ENCODE data around the gene SMPDL3A. TPM values are rescaled to one million over a fixed set of nuclear protein-coding genes. Genes with fewer than 3 reads are reported as not detected.

The SMPDL3A gene
- total RNA-seq, 1 donor from 2014 or later = 4.4 TPM

- intact Hi-C loops (cut with micrococcal nuclease) = no loop called here
- no peak for DNase-seq
- no peak for ATAC-seq
Measured at GRCh38 chr6:122770835-122771601, 18.0 kb upstream of the SMPDL3A start.

- DNase-seq = no peak
- intact Hi-C loops (cut with micrococcal nuclease) = no loop called here
- ATAC-seq = no peak
Measured at GRCh38 chr6:122772724-122773415, 16.2 kb upstream of the SMPDL3A start.

GRCh38 chr6:122775975-122776374 lies 13.1 kb upstream of the SMPDL3A start:
- intact Hi-C loops (cut with micrococcal nuclease) = no loop called here
- DNase-seq = no peak
- ATAC-seq = no peak

GRCh38 chr6:122778302-122778701 lies 10.8 kb upstream of the SMPDL3A start:
- intact Hi-C loops (cut with micrococcal nuclease) = no loop called here
- no peak for DNase-seq
- no peak for ATAC-seq

GRCh38 chr6:122778985-122779661 lies 9.9 kb upstream of the SMPDL3A start:
- ATAC-seq (no peak), DNase-seq (no peak)
- intact Hi-C loops (cut with micrococcal nuclease) = no loop called here

GRCh38 chr6:122779667-122780066 lies 9.4 kb upstream of the SMPDL3A start, which contains the start of gene FABP7:
FABP7 (plus strand) TSS chr6:122779716; CDS start chr6:122779795, 79 bp downstream.
- no peak for ATAC-seq
- intact Hi-C loops (cut with micrococcal nuclease) = no loop called here
- DNase-seq = no peak

- intact Hi-C loops (cut with micrococcal nuclease) = no loop called here
- DNase-seq = no peak
- no peak for ATAC-seq
Measured at GRCh38 chr6:122780114-122780513, 8.9 kb upstream of the SMPDL3A start.

- intact Hi-C loops (cut with micrococcal nuclease) = no loop called here
- ATAC-seq = no peak
- DNase-seq = no peak
Measured at GRCh38 chr6:122781716-122782115, 7.3 kb upstream of the SMPDL3A start.

GRCh38 chr6:122783401-122783800 lies 5.7 kb upstream of the SMPDL3A start:
- DNase-seq (no peak), ATAC-seq (no peak)
- intact Hi-C loops (cut with micrococcal nuclease) = no loop called here

- ATAC-seq (no peak), DNase-seq (no peak)
- intact Hi-C loops (cut with micrococcal nuclease) = no loop called here
Measured at GRCh38 chr6:122785891-122786290, 3.2 kb upstream of the SMPDL3A start.

- DNase-seq (no peak), ATAC-seq (no peak)
- intact Hi-C loops (cut with micrococcal nuclease) = no loop called here
Measured at GRCh38 chr6:122787721-122788120, 1.3 kb upstream of the SMPDL3A start.

- no peak for ATAC-seq
- no peak for DNase-seq
- intact Hi-C loops (cut with micrococcal nuclease) = no loop called here
Measured at GRCh38 chr6:122788208-122788607, 850 bp upstream of the SMPDL3A start.

GRCh38 chr6:122788663-122789181 lies 336 bp upstream of the SMPDL3A start:
- ATAC-seq (no peak), DNase-seq (no peak)
- intact Hi-C loops (cut with micrococcal nuclease) = no loop called here

GRCh38 chr6:122790028-122790422 lies 967 bp downstream of the SMPDL3A start:
- peak; percentile 34 for DNase-seq
- peak; percentile 44 for ATAC-seq
- intact Hi-C loops (cut with micrococcal nuclease) = no loop called here

- no peak for DNase-seq
- peak; percentile 47 for ATAC-seq
- intact Hi-C loops (cut with micrococcal nuclease) = no loop called here
Measured at GRCh38 chr6:122790423-122791309, 1.6 kb downstream of the SMPDL3A start.

- intact Hi-C loops (cut with micrococcal nuclease) = no loop called here
- DNase-seq (no peak), ATAC-seq (no peak)
Measured at GRCh38 chr6:122791310-122791679, 2.2 kb downstream of the SMPDL3A start.

GRCh38 chr6:122792766-122793165 lies 3.7 kb downstream of the SMPDL3A start:
- DNase-seq (no peak), ATAC-seq (no peak)
- intact Hi-C loops (cut with micrococcal nuclease) = no loop called here

- intact Hi-C loops (cut with micrococcal nuclease) = no loop called here
- DNase-seq (no peak), ATAC-seq (no peak)
Measured at GRCh38 chr6:122797537-122797936, 8.5 kb downstream of the SMPDL3A start.

GRCh38 chr6:122798099-122798641 lies 9.1 kb downstream of the SMPDL3A start:
- peak; percentile 77 for ATAC-seq
- no peak for DNase-seq
- intact Hi-C loops (cut with micrococcal nuclease) = no loop called here
